Stimulated activated CD8-positive, alpha-beta memory T cell treated with anti-CD3 and anti-CD28 coated beads, Interleukin-4, amount 100 ng/mL, for 4 hours (primary cell): ENCODE data around the gene MIF4GD.
"Not testable (repeated sequence)": the region's sequence is repeated elsewhere in the genome, so short reads cannot be mapped to it uniquely, and the experiment has no call there.

Source experiments
- DNase-seq, 2 donors: peaks; one replicate each; pipeline ENCODE4 v3.0.0-alpha.2; 2020; ENCODE audit warnings: low read depth in 2 of 2, low spot score in 1 of 2

The MIF4GD gene

GRCh38 chr17:75270966-75271232, at the start of gene MIF4GD:
Gene MIF4GD, minus strand, starts transcription at chr17:75271231. Its CDS starts 1,036 bp downstream, at chr17:75270195.
- no peak for DNase-seq

- DNase-seq = no peak
Observed at GRCh38 chr17:75319904-75320691, 49.1 kb upstream of the MIF4GD start.

GRCh38 chr17:75318615-75319222, 47.7 kb upstream of the MIF4GD start:
- DNase-seq = no peak

GRCh38 chr17:75318211-75318610, 47.2 kb upstream of the MIF4GD start:
- DNase-seq = no peak

- no peak for DNase-seq
Observed at GRCh38 chr17:75317671-75318070, 46.6 kb upstream of the MIF4GD start.

- no peak for DNase-seq
Observed at GRCh38 chr17:75316253-75316652, 45.2 kb upstream of the MIF4GD start.

GRCh38 chr17:75315541-75316243, 44.7 kb upstream of the MIF4GD start:
- no peak for DNase-seq

- DNase-seq = no peak
Observed at GRCh38 chr17:75313941-75314551, 43.0 kb upstream of the MIF4GD start.

GRCh38 chr17:75308732-75309629, 38.0 kb upstream of the MIF4GD start:
- DNase-seq = no peak

- DNase-seq = no peak
Observed at GRCh38 chr17:75307957-75308731, 37.1 kb upstream of the MIF4GD start.

- no peak for DNase-seq
Observed at GRCh38 chr17:75301502-75302206, 30.6 kb upstream of the MIF4GD start.

- DNase-seq = no peak
Observed at GRCh38 chr17:75301049-75301448, 30.0 kb upstream of the MIF4GD start.

- DNase-seq = no peak
Observed at GRCh38 chr17:75300280-75300679, 29.2 kb upstream of the MIF4GD start.

- DNase-seq = no peak
Observed at GRCh38 chr17:75295201-75296158, 24.4 kb upstream of the MIF4GD start.

GRCh38 chr17:75292810-75293448, 21.9 kb upstream of the MIF4GD start:
- DNase-seq = not testable (repeated sequence)

- DNase-seq = peak; percentile 43 to 48
Observed at GRCh38 chr17:75289832-75290337, 18.9 kb upstream of the MIF4GD start.

- DNase-seq = peak; percentile 92 to 95
Observed at GRCh38 chr17:75289115-75289831, 18.2 kb upstream of the MIF4GD start, which contains the start of gene SLC25A19. Gene SLC25A19, minus strand, starts transcription at chr17:75289433. Its CDS starts 2,669 bp downstream, at chr17:75286764.
